ENCODE results near the gene FAM120AOS.

FAM120AOS gene

DNA sequence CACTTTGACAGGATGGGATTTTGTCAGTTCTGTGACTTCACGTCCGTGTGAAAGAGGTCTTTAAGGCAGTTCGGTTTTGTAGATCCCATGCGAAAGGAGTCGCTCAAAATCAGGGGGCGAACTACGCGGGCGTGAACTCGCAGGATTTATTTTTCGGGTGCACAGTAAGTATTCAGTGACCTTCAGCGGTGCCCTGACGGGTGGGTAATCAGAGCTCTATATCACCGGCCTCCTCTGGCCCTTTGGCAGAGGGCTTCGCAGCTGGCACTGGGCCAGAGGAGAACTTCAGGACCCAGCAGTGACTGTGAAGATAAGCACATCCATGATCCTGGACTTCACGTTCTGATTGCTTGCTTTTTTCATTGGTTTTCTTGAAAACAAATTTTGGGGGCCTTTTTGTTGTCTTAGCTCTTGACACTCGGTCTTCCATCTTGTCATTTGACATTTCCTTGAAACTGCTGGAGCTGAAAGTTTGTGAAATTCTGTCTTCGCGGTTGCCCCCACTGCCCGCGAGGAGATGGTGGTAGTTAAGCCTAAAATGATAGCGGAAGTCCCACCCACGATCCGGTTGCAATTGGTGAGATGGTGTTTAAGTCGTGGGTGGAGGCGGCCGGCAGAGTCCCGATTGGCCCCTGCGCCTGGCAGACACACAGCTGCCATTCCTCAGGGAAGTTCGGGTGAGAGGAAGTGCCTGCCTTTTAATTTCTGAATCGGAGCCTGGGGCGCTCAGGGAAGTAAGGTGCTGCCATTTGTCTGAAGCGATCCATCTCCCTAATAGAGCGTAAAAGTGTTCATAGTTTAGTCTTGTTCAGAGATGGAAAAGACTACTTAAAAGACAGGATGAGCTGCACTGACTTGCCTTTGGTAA, at the start of gene FAM120AOS:
Gene FAM120AOS (minus strand): TSS at position 535 of the 868 bp plus-strand sequence. CDS start 872 bp downstream, outside the sequence.
- peak; percentile 90 to 94 for DNase-seq

DNA sequence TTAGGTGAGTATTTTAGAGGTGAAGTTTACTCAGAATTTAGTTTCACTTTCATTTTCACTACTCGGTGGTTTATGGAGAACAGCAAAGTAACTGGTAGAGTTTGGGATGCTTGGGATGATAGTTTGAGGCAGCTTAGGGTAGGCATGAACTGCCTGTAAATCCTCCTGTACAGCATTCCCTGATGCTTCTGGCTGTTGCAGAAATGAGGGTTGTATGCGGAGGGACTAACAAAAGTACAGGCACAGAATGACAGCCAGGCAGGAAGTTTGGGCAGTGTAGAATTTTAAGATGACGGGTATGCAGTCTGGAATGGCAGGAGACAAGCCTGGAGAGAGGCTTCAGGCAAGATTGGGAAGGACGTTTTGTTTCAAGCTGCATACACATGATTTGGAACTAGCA, 48.0 kb upstream of the FAM120AOS start:
- DNase-seq = no peak

DNA sequence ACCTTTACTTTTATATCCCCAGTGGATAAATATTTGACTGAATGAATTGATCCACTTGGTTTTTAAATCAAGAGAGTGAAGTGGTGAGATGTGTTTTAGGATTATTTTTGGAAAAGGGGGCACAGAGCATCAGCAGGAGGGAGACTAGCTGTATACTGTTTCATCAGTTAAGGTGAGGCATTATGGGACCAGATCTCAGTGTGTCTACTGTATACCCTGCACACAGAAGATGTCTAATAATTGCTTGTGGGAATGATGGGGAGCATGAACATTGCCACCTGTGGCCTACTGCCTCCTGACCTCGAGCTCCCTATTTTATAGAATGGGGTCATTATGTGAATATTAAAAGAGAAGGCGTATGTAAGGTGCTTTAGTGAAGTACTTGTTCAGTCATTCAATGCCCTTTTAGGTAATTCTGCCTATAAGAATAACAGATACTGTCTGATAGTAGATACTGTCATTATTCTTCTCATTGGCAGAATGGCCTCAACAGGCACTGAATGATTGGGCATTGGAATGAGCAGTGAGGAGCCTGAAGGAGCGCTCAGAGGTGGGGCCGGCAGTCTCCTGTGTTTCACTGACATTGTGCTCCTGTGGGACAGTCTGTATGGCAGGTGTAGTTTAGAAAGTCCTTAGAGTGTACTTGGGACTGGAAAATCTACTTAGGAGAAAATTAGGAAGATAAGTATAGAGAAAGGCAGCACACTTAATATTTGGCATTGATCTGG, 47.4 kb upstream of the FAM120AOS start:
- DNase-seq = no peak

DNA sequence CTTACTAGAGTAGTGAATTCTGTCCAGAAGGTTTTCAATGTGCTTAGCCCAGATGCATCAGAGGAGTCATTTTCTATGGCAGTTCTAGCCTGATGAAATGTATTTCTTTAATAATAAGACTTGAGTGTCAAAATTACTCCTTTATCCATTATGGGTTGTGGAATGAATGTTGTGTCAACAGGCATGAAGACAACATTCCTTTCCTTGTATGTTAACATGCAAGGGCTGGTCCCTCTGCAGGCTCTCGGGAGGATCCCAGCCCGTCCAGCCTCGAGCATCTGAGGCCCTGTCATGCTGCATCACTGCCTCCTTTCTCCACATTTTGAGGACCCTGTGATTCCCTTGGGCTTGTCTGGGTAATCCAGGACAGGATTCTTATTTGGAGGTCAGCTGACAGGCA, 42.9 kb upstream of the FAM120AOS start:
- no peak for DNase-seq

DNA sequence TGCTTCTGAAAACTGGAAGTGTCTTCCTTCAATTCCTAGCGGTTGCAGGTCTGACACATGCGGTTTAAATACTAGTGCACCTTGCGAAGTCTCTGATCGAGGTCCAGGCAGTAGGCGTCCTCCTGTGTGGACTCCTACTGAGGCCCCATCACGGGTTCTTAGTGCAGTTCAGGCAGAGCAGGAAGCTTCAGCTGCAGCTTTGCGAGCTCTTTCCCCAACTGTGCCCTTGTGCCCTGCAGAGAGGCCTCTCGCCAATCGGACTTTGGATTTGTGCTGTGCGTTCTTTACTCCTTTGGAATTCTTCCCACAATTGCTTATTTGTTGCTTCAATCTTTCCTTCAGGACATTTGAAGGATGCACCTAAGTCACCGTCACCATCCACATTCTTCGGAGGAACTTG, 40.6 kb upstream of the FAM120AOS start:
- DNase-seq = no peak

DNA sequence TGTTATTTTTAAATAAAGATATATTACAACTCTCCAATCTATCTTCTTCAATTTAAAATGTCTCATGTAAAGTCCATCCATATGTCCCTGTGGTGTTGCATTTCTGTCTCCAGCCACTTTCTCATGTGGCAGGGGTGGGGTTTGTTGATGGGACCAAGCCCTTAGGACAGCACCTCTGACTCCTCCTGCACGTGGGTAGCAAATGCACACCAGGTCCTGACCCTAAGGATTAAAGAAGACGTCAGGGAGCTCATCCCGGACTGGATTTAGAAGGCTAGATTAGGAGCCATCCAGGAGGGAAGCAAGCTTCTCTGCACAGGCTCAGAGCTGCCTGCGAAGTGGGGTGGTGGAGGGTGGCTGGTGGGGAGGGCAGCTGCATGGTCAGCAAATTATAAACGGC, 38.9 kb upstream of the FAM120AOS start:
- DNase-seq = no peak

DNA sequence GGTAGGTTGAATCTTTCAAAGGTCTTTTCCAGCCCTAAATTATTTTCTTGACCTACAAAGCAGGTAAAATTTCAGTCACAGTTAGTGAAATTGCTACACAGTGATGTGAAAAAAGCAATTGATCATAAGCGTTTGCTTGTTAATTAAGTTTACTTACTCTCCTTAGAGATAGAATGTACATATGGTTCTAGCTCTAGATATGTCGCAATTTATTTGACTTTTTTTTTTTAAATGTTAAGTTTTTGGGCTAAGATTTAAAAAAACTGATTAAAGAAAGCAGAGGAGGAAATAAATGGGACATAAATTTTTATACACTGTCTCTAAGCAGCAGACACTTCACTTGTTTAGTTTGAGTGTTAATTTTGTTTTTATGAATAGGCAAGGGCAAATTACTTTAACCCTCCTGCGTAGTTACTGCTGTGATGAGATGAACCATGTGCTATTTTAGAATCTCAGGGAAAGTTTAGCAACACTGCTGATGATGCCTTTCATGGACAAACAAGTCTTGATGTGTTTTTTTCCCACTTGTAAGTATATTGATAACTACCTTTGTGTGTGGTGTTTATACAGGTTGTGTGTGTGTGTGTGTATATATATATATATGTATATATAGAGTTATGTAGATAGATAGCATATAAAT, 38.3 kb upstream of the FAM120AOS start:
- no peak for DNase-seq

DNA sequence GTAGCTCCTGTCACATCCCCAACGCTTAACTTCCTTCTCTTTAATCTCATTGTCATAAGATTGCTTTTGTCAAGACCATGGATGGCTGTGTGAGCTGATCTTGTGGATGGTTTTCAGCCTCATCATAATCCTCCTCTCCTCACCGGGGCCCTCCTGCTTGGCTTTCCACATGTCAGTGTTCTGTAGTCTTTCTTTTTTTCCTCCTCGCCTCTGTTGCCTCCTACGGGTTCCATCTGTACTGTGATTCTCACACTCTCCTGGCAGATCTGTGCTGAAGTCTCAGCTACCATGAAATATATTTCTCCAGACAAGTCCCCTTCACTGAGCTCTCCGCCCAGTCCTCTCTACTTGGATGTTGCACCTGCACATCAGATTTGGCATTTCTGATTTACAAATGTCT, 34.9 kb upstream of the FAM120AOS start:
- DNase-seq = no peak

DNA sequence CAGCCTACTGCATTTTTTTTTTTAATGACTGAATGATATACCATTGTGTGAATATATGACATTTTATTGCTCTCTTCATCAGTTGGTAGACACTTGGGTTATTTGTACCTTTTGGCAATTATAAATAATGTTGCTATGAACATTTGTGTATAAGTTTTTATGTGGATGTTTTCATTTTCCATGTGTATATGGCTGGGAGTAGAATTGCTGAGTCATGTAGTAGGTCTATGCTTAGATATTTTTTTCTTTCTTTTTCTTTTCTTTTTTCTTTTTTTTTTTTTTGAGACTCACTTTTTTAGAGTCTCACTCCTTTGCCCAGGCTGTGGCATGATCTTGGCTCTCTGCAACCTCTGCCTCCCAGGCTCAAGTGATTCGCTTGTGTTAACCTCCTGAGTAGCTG, 32.9 kb upstream of the FAM120AOS start:
- DNase-seq = no peak

DNA sequence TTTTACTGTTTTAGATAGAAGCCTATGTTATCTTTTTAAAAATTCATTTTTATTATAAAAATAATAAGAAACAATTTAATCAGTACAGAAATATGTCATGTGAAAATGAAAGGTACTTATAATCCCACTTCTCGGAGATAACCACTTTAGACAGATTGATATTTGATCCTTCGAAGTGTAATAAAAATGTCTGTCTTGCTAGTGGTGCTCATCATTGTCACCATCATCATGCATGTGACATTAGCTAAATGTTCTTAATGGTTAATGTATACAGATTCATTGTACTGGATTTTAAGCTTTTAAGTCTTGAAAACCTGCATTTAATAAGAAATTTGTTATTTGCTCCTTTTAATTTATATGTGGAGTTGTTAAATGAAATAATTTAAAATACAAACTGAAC, 30.1 kb upstream of the FAM120AOS start:
- no peak for DNase-seq

DNA sequence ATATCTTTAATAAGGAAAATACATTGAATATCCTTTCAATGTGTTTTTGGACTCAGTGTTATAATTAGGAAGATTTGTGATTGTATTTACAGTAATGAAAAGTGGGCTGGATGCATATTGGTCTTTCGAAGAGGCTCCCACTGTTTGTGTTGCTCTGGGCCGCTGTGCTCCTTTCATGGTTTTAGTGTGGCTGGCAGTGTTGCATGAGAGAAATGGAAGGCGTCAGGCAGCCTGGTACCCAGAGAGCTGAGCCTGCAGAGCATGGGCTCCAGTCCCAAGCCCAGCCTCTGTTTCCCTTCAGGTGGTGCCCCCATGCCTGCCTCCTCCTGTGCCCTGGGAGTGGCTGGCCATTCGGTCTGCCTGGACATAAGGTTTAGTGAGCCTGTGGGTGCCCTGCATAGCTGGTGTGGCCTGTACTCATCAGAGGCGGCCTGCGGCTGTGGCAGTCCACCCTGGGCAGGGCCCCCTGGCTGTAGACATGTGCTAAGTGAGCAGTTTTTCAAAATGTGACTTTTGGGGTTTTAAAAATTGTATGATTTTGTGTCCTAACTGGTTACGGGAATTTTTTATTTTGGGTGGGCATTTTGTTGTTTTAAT, 27.4 kb upstream of the FAM120AOS start:
- DNase-seq = no peak

DNA sequence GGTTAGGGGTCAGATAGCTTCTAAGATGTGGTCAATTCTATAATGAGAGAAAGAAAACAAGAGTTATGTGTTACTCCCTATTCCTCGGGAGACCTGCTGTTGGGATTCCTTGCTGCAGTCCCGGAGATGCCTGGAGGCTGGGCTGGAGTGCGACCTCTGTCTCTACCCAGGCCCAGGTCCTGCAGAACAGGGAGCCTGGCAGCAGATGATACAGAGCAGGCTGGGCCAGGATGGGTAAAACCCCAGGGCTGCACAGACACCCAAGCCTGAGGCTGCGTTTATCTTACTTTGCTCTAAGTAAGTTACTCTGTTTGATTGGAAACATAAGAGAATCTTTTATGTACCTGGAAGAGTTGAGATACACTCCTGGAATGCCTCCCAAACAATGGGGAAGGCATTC, 26.9 kb upstream of the FAM120AOS start:
- no peak for DNase-seq

DNA sequence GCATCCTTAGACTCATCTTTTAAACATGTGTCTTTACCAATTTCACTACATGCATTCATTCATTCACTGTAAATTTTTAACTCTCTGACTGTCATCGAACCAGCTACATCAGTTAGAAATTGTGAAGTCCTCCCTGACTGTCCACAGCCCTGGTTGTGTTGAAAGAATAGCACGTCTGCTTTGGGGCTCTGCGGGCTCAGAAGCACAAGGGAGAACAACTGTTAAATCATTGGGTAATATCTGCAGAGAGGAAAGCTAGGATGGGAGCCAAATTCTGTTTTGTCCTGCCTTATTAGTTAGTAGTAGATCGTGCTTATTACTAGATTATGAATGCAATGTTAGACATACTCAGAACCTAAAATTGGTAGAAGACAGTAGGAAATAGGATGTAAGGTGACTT, 26.3 kb upstream of the FAM120AOS start:
- no peak for DNase-seq

DNA sequence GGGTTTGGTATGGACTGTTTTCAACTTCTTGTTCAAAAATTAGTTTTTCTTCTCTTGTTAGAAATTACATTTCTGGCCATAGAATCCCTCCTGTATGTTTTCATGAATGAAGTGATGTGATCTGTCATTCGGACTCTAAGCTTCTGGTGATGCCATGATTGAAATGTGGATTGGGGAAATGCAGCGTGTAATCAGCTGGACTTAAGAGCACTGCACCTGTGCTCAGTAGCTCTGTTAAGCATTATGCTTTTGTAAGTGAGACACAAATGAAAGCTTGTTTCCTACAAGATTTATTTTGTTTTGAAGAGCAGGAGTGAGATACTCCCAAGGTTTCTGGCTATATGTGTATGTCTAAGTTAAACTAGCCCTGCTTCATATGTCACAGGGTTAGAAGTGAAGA, 24.0 kb upstream of the FAM120AOS start:
- DNase-seq = peak in 1 of 2 experiments; percentile 6

DNA sequence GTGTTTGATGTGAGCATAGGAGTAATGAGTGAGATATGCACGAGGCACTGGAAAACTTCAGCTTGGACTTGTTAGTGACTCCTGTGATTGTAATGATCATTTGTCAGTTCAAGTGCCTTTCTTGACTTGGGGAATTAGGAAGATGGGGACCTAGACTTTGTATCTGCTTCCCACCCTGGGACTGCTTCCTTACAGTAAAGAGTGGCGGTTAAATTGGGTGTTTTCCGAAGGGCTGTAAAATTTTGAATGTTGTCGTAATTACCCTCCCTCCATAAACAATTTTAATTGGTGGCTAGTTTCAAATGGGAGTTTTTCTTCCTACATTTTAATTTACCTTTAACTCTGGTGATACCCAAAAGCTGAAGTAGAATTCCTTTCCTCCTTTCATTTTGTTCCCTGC, 23.5 kb upstream of the FAM120AOS start:
- DNase-seq = no peak

DNA sequence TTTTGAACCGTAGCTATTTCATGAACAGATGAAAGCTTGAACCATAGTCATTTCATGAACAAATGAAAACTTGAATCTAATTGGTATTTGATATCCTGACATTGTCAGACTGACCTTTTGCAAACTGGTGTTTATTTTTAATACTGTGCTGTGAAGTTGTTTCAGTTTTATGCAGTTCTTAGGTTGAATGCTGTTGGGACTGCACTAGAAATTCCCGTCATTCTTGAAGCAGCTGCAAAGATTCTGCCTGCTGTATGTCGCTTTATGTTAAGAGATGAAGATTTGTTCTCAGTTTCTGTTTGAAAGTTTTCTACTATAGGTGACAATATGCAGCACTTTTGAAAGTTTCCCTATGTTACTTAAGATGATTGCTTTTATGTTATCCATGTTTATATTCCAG, 22.5 kb upstream of the FAM120AOS start:
- no peak for DNase-seq

DNA sequence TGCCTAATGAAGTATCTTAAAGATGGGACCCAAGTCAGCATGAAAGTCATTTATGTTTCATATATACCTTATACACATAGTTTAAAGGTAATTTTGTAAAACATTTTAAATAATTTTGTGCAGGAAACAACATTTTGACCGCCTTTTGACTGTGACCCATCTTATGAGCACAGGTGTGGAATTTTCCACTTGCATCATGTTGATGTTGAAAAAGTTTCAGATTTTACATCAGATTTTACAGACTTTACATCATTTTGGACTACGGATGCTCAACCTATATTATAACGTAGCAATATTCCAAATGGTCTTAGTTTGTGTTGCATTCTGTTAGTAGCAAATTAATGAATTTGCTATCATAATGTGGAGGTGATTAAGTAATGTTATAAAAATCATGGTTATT, 21.7 kb upstream of the FAM120AOS start:
- DNase-seq = no peak

DNA sequence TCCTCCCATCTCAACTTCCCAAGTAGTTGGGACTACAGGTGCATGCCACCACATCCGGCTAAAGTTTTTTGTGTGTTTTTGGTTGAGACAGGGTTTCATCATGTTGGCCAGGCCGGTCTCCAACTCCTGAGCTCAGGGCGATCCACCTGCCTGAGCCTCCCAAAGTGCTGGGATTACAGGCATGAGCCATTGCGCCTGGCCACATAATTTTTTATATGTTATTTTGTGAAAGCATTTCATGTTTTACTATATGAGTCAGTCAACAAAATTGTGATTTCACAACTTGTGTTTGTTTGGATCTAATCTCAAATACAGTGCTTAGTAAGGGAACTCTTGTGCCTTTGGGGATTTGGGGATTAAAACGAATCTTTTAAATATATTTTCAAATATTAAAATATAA, 20.0 kb upstream of the FAM120AOS start:
- no peak for DNase-seq

DNA sequence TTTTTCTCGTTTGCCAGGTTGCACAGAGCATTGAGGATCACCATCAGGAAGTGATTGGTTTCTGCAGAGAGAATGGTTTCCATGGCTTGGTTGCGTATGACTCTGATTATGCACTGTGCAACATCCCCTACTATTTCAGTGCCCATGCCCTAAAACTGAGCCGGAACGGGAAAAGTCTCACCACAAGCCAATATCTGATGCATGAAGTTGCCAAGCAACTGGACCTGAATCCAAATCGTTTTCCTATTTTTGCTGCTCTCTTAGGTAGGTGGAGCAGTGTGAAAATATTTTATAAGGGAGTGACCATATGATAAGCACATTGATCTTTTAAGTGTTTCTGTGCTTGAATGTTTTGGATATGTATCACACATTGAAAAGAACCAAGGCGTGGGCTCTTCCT, 17.7 kb upstream of the FAM120AOS start:
- no peak for DNase-seq

DNA sequence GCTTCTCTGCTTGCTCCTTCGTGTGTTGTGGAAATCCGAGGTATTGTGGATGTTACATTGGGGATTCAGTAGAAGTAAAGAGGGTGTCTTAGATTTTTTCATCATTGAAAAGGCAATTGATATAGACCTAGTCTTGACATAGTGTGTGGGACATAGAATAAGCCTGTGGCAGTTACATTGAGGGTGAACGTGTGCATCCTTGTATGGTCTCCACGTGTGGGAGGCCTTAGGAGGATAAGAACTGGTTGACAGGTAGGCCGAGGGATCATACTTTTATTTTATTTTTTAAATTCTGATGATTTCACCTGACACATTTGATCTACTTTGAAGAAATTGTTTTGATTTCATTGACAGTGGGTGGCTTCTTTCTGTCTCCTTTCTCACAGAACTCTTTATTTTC, 17.0 kb upstream of the FAM120AOS start:
- DNase-seq = no peak

DNA sequence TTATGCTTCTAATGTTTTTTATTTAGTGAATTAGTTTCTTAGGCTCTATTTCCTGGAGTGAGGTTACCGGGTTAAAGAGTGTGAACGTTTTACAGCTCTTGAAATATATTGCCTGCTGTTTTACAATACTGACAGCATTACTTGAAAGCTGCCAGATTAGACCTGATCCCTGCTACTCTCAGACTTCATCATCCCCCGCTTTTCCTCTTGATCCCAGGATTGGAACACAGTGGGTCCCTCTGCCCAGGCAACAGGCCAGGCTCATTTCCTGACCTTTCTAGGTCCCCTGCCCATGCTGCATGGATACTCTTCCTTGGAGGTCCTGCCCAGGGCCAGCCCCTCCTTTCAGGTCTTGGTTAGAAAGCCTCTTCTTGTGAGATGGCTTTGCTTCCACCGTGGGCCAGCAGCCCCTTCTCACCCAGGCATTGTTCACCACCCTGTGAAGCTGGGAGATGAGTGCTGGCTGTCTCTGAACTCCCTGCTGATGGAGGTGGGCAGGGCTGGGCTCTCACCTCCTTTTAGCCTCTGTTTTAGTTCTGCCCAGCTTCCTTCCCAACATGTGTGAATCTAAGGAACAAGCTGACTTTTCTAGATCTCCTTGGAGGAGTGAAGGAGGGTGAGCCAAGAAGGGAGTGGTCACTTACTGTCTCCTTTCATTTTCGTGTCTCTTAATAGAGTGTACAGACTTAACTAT, 15.5 kb upstream of the FAM120AOS start:
- DNase-seq = no peak

DNA sequence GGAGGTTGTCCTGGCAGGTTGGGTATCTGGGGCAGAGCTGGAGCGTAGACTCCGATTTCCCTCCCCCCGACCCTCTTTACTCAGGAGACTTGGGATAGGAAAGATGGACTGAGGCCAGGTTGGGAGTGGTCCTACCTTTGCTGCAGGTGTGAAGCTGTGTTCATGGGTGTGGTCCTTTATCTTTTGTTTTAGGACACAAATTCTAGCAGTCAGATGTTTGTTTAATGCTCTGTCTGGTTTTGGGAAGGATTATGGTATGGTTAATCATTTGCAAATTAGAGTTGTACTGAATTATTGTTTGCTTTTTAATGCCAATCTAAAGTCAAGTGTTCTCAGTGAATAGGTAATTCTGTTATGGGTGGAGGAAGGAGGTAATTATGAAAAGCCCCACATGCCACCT, 14.1 kb upstream of the FAM120AOS start:
- DNase-seq = no peak

DNA sequence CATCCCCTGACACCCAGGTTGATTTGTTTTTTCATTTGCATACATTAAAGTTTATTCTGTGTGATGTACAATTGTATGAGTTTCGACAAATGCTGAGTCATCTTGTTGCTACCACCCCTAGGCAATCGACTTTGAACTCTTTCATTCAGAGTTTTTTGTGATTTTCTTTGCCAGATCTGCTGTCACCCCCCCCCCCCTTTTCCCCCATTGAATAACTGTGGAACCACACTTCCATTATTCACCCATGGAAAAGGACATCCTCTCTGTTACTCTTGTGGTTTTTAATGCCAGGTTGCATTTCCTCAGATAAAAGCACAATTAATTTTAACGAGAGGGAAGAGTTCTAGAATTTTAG, 13.7 kb upstream of the FAM120AOS start:
- no peak for DNase-seq
